Measurements from ENCODE around the gene RPS17. TPM values are rescaled to one million over a fixed set of nuclear protein-coding genes. Genes with fewer than 3 reads are reported as not detected.
A peak's percentile ranks its signal among the peaks of the same experiment; 100 is the strongest.

RPS17 gene
- 1,123 and 1,371 TPM in 2 replicates for total RNA-seq

GRCh38 chr15:82540055-82540983, at the start of gene RPS17:
TSS of gene RPS17 (minus strand) at chr15:82540457. CDS start at chr15:82540428, 29 bp downstream.
- peak; percentile 94 for TF ChIP-seq CTCF (IDR thresholded peaks at IDR 0.05; ENCODE audit: insufficient read depth, low read depth, low read length)
- H3K4me3 ChIP-seq (ENCODE audit: low read depth, low read length), result peak within 1 kb of the TSS; percentile 79
- peak; percentile 96 for DNase-seq (ENCODE audit: low read depth)

- peak; percentile 5 for DNase-seq (ENCODE audit: low read depth)
- no peak overlapping the region for H3K4me3 ChIP-seq (ENCODE audit: low read depth, low read length)
- no peak for TF ChIP-seq CTCF (IDR thresholded peaks at IDR 0.05; ENCODE audit: insufficient read depth, low read depth, low read length)
Measured at GRCh38 chr15:82587805-82588204, 47.5 kb upstream of the RPS17 start.

GRCh38 chr15:82585072-82585471, 44.8 kb upstream of the RPS17 start:
- DNase-seq (ENCODE audit: low read depth), result peak; percentile 38
- no peak overlapping the region for H3K4me3 ChIP-seq (ENCODE audit: low read depth, low read length)
- TF ChIP-seq CTCF (IDR thresholded peaks at IDR 0.05; ENCODE audit: insufficient read depth, low read depth, low read length), result peak; percentile 18

- no peak for TF ChIP-seq CTCF (IDR thresholded peaks at IDR 0.05; ENCODE audit: insufficient read depth, low read depth, low read length)
- no peak for DNase-seq (ENCODE audit: low read depth)
- no peak overlapping the region for H3K4me3 ChIP-seq (ENCODE audit: low read depth, low read length)
Measured at GRCh38 chr15:82580713-82581112, 40.5 kb upstream of the RPS17 start.

- no peak overlapping the region for H3K4me3 ChIP-seq (ENCODE audit: low read depth, low read length)
- DNase-seq (ENCODE audit: low read depth), result no peak
- TF ChIP-seq CTCF (IDR thresholded peaks at IDR 0.05; ENCODE audit: insufficient read depth, low read depth, low read length), result no peak
Measured at GRCh38 chr15:82575335-82575734, 35.1 kb upstream of the RPS17 start.

GRCh38 chr15:82572986-82573385, 32.7 kb upstream of the RPS17 start:
- TF ChIP-seq CTCF (IDR thresholded peaks at IDR 0.05; ENCODE audit: insufficient read depth, low read depth, low read length), result no peak
- H3K4me3 ChIP-seq (ENCODE audit: low read depth, low read length), result no peak overlapping the region
- DNase-seq (ENCODE audit: low read depth), result no peak
